ENCODE results near the gene ABCG1.

- TF ChIP-seq CTCF (IDR thresholded peaks at IDR 0.05) (peak in 1 of 2 donors; percentile 0), POLR2AphosphoS5 (IDR thresholded peaks at IDR 0.05) (no peak), POLR2A (IDR thresholded peaks at IDR 0.05) (no peak)
These were observed 40.0 kb downstream of the ABCG1 start for GRCh38 chr21:42258885-42259407.

Data from suprapubic skin (tissue), 4 donors.